ENCODE results near the gene CCNG2.

DNA sequence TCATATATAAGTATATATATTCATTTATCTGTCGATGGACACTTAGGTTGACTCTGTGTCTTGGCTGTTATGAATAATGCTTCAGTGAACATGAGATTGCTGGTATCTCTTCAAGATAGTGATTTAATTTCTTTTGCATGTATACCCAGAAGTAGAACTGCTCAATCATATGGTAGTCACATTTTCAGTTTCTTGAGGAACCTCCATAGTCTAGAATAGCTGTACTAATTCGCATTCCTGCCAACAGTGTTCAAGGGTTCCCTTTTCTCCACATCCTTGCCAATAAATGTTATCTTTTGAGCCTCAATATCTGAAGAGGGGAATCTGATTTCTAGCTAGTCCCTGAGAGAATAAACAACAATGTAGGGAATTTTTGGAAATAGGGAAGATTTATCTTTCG, 32.4 kb upstream of the CCNG2 start:
- TF ChIP-seq, protein P1, sequence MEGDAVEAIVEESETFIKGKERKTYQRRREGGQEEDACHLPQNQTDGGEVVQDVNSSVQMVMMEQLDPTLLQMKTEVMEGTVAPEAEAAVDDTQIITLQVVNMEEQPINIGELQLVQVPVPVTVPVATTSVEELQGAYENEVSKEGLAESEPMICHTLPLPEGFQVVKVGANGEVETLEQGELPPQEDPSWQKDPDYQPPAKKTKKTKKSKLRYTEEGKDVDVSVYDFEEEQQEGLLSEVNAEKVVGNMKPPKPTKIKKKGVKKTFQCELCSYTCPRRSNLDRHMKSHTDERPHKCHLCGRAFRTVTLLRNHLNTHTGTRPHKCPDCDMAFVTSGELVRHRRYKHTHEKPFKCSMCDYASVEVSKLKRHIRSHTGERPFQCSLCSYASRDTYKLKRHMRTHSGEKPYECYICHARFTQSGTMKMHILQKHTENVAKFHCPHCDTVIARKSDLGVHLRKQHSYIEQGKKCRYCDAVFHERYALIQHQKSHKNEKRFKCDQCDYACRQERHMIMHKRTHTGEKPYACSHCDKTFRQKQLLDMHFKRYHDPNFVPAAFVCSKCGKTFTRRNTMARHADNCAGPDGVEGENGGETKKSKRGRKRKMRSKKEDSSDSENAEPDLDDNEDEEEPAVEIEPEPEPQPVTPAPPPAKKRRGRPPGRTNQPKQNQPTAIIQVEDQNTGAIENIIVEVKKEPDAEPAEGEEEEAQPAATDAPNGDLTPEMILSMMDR (IDR thresholded peaks at IDR 0.05): no peak
- no peak for TF ChIP-seq POLR2A (IDR thresholded peaks at IDR 0.05)

Measured in esophagus squamous epithelium (tissue), 4 donors.